Islet of Langerhans (tissue), 1 donor: ENCODE results near the gene ZNF786.
"Not testable (repeated sequence)": the region's sequence is repeated elsewhere in the genome, so short reads cannot be mapped to it uniquely, and the experiment has no call there.

Experiments
- FAIRE-seq: peaks from one replicate; lab custom pipeline; 2011; peaks lifted over from hg19 to GRCh38; lab: Jason Lieb, UNC

Gene ZNF786

DNA sequence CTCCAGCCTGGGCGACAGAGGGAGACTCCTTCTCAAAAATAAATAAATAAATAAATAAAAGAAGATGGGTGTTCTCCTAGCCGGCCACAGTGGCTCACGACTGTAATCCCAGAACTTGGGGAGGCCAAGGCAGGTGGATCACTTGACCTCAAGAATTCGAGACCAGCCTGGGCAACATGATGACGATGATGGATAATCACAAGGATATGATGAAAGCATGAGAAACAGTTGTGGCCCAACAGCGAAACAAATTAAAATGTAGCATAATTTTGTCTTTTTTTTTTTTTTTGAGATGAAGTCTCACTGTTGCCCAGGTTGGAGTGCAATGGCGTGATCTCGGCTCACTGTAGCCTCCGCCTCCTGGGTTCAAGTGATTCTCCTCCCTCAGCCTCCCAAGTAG lies 12.9 kb downstream of the ZNF786 start:
- FAIRE-seq: no peak

DNA sequence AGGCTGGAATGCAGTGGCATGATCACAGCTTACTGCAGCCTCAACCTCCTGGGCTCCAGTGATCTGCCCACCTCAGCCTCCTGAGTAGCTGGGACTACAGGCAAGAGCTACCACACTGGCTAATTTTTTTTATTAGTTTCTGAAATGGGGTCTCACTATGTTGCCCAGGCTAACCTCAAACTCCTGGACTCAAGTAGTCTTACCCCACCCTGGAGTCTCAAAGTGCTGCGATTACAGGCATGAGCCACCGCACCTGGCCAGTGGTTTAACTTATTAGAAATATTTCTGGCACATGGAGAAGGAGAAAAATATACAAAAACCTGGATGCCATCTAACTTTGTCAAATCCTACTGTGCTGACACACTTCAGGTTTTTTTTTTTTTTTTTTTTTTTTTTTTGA lies 15.2 kb downstream of the ZNF786 start:
- FAIRE-seq: no peak

DNA sequence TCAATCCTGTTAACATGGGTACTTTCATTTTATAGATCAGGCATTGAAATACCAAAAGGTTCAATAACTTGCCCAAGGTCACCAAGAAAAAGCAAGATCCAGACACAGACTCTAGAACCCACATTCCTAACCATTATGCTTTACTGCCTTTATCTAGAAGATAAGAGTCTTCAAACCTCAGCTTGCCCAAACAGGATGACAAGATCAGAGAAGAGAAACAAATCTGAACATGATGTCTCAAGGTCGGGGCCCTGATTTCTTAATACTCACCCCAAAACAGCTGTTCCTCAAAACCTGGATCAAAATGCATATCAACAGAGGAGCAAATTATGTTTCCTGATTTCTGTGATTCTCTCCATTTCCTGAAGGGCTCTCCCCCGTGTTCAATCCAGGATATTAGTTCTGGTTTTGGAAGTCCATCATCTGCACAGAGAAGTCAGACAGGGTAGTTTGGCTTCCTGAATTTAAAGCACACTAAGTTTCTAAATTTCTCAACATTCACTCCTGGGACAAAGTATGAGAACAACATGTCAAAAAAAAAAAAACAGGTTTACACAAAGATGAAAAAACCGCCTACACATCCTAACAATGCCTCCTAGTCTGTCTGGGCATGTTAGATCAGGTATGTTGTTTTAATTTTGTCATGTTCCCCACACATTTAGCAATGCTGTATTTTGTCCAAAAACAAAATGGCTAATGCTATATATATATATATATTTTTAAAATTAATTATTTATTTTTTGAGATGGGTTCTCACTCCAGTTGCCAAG lies 16.2 kb downstream of the ZNF786 start:
- no peak for FAIRE-seq

DNA sequence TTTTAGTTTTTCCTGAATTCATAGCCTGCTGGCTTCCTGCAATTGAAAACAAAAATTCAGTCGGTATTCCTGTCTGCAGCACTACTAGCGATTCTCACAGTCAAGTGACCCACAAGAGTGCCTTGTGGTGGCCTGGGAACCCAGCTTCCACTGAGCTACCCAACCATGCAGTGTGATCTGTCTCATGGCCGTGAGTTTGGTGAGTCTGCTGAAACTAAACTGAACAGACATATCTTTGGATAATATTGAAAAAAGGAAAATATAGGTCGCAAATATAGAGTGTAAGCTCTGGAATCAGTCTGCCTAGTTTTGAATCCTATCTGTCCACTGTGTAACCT lies 18.1 kb downstream of the ZNF786 start:
- FAIRE-seq: no peak

DNA sequence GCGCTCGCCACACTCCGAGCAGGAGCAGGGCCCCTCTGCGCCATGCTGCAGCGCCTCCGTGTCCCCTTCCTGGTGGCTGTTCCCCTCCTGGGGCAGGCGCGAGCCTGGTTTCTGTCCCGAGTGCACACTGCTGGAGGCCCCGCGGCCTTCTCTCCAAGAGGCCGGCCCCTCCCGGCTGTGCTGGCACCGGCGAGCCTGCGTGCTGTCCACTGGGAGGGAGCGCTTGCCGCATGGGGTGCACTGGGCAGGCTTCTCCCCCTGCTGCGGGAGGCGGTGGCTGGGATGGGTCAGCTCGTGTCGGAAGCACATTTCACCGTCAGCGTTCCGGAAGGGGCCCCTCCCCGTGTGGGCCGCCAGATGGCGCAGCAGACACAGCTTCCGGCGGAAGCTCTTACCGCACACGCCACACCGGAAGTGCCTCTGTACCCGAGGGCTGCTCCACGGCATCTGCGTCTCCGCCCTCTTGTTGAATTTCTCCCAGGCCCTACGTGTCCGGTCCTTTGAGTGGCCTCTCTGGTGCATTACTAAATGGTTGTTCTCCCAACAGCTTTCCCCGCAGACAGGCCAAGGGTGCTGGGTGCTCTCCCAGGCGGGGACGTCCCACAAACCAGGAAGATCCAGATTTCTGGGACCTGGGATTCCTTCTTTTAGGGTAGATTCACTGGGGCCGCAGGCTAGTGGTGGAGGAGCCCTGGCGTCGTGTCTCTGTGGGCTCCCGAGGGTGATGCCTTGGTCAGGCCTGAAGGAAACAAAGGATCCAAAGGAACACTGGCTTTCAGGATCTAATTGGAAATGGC lies 18.7 kb downstream of the ZNF786 start:
- no peak for FAIRE-seq

DNA sequence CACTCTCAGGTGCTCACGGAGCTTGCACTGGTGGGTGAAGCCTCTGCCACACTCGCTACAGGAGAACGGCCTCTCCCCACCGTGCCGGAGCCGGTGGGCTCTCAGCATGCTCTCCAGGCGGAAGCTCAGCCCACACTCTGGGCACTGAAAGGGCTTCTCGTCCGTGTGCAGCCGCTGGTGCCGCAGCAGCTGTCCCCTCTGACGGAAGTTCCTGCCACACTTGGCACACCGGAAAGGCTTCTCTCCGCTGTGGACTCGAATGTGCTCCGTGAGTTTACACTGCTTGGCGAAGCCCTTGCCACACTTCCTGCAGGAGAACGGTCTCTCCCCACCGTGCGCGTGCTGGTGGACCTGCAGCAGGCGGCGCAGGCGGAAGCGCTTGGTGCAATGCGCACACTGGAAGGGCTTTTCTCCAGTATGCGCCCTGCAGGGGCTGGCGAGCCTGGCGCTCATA lies 19.3 kb downstream of the ZNF786 start:
- no peak for FAIRE-seq

DNA sequence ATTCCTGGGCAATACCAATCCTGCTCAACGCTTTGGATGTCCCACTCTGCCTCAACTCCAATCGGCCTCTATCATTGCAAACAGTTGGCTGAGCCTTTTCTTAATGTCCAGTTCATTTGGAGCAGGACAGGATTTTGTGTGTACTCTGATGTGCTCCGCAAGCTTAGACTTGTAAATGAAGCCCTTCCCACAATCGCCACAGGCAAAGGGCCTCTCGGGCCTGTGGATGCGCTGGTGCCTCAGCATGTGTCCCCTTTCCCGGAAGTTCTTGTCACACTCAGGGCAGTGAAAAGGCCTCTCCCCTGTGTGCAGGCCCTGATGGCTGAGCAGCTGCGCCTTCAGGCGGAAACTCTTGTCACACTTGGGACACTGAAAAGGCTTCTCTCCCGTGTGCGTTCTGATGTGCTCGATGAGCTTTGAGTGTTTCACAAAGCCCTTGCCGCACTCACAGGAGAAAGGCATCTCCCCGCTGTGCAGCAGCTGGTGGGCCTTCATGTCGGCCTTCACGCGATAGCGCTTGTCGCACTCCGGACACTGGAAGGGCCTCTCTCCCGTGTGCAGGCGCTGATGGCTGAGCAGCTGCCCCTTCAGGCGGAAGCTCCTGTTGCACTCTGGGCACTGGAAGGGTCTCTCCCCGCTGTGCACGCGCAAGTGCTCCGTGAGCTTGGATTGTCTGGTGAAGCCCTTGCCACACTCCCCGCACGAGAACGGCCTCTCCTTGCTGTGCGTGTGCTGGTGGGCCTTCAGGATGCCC lies 20.0 kb downstream of the ZNF786 start:
- no peak for FAIRE-seq

DNA sequence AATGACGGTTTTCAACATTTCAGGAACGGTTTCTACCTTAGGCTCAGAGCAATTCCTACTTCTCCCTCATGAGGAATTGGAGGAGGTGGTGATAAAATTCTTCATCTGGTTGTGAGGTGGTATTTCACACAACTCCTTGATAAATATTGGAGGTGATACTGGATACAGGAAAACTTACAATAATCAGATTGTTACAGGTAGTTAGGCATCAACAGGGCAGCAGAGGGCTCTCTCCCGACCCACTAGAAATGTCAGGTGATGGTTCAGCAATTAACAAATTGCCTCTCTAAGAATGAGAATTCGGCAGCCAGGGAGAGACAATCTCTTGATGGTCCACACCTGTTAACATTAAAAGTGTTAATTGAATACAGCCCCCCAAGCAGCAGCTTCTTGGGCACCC lies 22.6 kb downstream of the ZNF786 start:
- FAIRE-seq: no peak

DNA sequence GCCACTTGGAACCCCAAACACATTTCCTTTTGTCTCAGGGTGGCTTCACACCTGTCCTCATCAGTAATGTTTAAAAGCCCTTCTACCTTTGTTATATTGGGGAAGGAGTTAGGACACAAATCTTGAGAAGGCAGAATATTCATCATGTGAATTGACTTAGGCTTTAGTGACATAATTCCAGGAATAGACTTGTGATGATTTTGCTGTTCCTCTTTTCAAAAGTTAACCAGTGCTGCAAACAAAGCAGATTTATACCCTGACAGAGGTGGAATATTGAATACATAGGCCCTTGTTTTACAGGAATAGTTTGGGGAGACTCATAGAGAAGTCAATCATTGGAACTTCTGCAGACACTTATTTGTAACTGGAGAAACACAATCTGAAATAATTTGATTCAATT lies 27.0 kb downstream of the ZNF786 start:
- FAIRE-seq: no peak

DNA sequence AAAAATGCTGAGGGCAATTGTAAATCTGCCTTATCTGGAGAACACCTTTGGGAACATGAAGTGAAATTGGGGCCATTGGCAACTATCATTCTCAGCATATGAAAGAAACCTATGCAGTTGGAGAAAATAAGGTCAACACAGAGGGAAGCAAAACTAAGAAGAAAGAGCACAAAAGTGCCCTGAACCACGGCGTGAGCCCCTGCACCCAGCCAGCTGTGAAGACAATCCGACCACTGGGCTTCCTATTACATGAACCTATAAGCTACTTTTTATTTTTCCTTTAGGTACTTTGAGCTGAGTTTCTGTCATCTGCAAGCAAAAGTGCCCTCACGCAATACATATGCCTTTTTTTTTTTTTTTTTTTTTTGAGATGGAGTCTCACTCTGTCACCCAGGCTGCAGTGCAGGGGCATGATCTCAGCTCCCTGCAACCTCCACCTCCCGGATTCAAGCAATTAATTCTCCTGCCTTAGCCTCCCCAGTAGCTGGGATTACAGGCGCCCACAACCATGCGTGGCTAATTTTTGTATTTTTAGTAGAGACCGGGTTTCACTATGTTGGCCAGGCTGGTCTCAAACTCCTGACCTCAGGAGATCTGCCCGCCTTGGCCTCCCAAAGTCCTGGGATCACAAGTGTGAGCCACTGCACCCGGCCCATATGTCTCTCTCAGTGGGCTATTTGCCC lies 28.2 kb downstream of the ZNF786 start:
- not testable (repeated sequence) for FAIRE-seq

DNA sequence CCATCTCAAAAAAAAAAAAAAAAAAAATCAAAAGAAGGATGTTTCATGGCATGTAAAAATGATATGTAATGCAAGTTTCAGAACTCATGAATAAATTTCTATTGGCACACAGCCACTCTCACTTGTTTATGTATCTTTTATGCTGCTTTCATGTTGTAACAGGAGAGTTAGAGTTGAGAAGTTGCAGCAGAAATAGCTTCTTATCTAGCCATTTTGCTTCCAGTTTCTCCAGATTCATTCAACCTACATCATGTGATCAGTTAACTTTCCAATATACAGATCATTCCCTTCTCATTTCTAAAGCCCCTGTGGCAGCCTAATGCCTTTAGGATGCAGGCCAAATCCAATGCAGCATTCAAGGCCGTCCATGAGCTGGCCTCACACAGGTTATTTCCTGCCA lies 30.4 kb downstream of the ZNF786 start:
- FAIRE-seq: no peak

DNA sequence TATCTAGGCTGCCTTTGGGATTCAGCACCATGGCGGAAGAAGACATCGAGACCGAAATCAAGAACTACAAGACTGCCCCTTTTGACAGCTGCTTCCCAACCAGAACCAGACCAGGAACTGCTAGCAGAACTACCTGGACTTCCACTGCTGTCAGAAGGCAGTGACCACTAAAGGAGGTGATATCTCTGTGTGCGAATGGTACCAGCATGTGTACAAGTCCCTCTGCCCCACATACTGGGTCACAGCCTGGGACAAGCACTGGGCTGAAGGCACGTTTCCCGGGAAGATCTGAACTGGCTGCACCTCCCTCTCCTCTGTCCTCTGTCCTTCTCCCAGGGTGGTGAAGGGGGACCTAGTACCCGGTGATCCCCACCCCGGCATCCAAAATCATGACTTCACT lies 36.6 kb downstream of the ZNF786 start:
- FAIRE-seq: no peak

DNA sequence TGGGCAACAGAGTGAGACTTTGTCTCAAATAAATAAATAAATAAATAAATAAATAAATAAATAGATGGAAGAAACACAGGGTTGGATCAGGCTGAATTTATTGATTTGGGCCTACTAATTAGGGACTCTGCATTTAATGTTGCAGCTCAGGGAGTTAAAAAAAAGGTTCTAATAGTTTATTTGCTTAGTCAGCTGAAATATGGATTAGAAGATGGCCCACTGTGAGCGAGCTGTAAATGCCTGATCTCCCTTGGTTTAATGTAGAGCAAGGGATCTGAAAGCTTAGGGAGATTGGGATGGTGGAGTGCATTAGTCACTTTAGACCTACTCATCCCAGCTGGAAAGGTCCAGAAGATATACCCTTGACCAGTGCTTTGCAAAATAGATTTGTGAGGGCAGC lies 37.1 kb downstream of the ZNF786 start:
- no peak for FAIRE-seq

DNA sequence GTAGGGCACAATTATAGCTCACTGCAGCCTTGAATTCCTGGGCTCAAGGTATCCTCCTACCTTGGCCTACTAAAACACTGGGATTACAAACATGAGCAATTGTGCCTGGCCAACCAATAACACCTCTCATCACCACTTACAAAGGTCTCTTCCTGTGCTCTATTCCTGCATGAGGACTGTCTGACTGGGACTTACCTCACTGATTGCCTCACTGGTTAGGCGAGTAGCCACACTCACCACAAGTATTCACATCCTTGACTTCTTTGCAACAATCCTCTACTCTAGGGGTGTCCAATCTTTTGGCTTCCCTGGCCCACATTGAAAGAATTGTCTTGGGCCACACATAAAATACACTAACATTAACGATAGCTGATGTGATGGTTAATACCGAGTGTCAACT lies 39.6 kb downstream of the ZNF786 start:
- no peak for FAIRE-seq

DNA sequence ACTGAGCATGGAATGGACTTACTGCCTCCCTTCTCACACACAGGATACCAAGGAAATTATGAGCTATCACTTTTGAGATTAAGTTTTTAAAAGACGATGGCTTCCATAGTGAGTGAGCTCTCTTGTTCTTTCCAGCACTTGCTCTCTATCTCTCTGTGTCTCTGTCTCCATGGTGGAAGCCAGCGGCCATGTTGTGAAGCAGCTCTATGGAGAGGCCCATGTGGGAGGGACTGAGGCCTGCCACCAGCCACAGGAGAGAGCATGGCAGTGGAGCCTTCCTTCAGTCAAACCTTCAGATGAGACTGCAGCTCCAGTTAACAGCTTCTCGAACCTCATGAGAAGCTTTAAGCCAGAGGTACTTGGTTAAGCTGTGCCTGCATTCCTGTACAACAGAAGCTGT lies 41.7 kb downstream of the ZNF786 start:
- no peak for FAIRE-seq

DNA sequence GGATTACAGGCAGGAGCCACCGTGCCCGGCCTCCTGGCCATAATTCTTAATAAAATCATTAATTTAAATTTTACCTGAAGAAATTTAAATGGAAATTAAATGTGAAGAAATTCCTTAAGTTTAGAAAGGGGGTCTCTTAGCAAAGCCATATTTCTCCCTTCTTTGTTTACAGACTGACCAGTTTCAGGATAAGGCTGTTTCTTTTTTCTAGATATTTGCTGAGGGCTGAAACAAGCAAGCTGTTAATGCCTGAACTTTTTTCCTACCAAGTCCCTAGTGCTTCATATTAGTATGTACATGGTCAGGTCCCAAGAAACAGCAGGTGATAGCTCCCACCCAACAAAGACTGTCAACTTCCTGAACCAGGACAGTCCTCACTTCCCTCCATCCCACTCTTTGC lies 44.1 kb downstream of the ZNF786 start:
- FAIRE-seq: no peak

DNA sequence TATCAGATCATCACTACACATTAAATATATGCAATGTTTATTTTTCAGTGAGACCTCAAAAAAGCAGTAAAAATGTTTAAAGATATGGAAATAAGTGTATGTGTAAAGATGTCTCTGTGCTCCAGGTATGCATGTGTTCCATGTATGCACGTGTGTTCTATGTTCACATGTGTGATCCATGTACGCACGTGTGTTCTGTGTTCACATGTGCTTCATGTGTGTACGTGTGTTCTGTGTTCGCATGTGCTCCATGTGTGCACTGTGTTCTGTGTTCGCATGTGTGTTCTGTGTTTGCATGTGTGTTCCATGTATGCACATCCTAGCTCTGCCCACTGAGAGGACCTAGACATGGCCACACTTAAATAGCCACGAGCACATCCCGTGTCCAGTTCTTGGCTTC lies 46.6 kb downstream of the ZNF786 start:
- FAIRE-seq: no peak

DNA sequence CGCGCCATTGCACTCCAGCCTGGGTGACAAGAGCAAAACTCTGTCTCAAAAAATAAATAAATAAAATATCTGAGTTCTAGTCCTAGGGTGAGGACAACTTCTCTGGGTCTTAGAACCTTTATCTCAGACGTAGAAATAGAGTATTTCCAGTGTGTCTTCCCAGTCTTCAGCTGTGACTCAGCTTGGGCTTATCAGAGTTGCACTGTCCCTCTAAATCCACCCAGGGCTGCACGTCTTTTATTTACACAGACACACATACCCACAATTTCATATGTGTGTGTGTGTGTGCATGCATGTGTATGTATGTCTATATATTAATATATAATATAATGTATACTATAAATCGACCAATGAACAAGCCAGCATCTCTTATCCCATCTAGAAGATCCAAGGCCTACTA lies 49.2 kb downstream of the ZNF786 start:
- no peak for FAIRE-seq

DNA sequence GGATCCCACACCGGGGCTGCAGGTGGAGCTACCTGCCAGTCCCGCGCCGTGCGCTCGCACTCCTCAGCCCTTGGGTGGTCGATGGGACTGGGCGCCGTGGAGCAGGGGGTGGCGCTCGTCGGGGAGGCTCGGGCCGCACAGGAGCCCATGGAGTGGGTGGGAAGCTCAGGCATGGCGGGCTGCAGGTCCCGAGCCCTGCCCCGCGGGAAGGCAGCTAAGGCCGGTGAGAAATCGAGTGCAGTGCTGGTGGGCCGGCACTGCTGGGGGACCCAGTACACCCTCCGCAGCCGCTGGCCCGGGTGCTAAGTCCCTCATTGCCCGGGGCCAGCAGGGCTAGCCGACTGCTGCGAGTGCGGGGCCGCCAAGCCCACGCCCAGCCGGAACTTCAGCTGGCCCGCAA lies 51.9 kb downstream of the ZNF786 start:
- FAIRE-seq: not testable (repeated sequence)

DNA sequence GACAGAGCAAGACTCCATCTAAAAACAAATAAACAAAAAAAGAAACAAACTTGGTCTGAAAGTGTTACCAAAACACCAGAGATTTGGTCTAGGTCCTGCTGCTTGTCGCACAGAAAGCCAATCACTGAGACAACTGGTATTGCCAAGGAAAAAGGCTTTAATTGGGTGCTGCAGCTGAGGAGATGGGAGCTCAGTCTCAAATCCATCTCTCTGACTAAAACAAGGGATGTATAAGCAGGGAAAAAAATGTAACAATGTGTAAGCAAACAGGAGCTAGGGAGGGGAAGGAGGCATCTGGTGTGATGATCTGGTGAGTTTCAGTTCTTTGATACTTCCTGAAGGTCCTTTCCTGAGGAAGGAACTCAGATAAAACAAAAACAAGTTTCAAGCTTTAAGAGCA lies 53.8 kb downstream of the ZNF786 start:
- no peak for FAIRE-seq

DNA sequence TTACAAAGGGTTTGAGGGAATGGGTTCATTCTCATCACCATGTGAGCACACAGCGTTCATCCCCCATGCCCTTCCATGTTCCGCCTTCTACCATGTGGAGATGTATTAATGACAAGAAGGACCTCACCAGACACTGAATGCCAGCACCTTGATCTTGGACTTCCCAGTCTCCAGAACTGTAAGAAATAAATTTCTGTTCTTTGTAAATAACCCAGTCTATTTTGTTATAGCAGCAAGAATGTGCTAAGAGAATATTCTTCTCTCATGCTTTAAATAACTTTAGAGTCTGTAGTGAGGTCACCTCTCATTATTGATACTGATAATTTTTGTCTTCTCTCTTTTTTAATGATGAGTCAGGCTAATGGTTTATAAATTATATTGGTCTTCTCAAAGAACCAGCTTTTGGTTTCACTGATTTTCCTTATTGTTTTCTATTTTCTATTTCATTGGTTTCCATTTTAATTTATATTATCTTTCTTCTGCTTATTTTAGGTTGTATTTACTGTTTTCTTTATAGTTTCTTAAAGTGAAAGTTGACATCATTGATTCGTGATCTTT lies 59.1 kb downstream of the ZNF786 start:
- FAIRE-seq: no peak

DNA sequence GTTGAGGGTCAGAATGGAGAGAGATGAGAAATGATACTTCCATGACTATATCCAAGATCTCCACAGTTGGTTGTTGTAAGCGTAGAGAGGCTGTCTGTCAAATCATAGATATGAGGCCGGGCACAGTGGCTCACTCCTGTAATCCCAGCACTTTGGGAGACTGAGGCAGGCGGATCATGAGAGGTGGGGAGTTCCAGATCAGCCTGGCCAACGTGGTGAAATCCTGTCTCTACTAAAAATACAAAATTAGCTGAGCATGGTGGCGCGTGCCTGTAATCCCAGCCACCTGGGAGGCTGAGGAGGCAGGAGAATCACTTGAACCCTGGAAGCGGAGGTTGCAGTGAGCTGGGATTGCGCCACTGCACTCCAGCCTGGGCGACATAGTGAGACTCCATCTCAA lies 60.1 kb downstream of the ZNF786 start:
- FAIRE-seq: not testable (repeated sequence)
